GM12801 (cell line): ENCODE data around the gene MRAS.

ENCODE experiments used
- CTCF ChIP-seq: IDR thresholded peaks from one replicate; pipeline ENCODE4 v1.5.1; 2011; ENCODE audit warnings: control low read depth; ENCODE audit not compliant: insufficient read length; ENCODE audit errors: extremely low read depth

MRAS gene

GRCh38 chr3:138395865-138396751, 47.7 kb downstream of the MRAS start:
- no peak for TF ChIP-seq CTCF

- TF ChIP-seq CTCF: no peak
Observed at GRCh38 chr3:138396752-138397410, 48.5 kb downstream of the MRAS start.

- TF ChIP-seq CTCF: no peak
Observed at GRCh38 chr3:138397983-138398382, 49.6 kb downstream of the MRAS start.

- no peak for TF ChIP-seq CTCF
Observed at GRCh38 chr3:138398791-138399575, 50.6 kb downstream of the MRAS start.

GRCh38 chr3:138399766-138400165, 51.4 kb downstream of the MRAS start:
- TF ChIP-seq CTCF: no peak

GRCh38 chr3:138400651-138401070, 52.3 kb downstream of the MRAS start:
- no peak for TF ChIP-seq CTCF

- TF ChIP-seq CTCF: no peak
Observed at GRCh38 chr3:138401834-138402233, 53.5 kb downstream of the MRAS start.
